Skeletal muscle satellite cell (primary cell): Measurements from ENCODE around the gene TCHH.

ENCODE experiments used
- H3K27me3 ChIP-seq: 2 replicates; pipeline ENCODE4 v1.7.0; 2013; ENCODE audit warnings: low read length; ENCODE audit not compliant: control insufficient read depth, insufficient read depth
- H3K36me3 ChIP-seq: 2 replicates; pipeline ENCODE4 v1.7.0; 2013; ENCODE audit warnings: mild to moderate bottlenecking, control low read depth, low read length; ENCODE audit not compliant: insufficient read depth
- H3K4me1 ChIP-seq: 2 replicates; pipeline ENCODE4 v1.7.0; 2013; ENCODE audit warnings: low read length; ENCODE audit not compliant: control insufficient read depth, insufficient read depth
- H3K4me2 ChIP-seq: 2 replicates; pipeline ENCODE4 v1.7.0; 2013; ENCODE audit warnings: mild to moderate bottlenecking, low read length
- H3K4me3 ChIP-seq: 2 replicates; pipeline ENCODE4 v1.7.0; 2013; ENCODE audit warnings: low read length
- H3K9ac ChIP-seq: 2 replicates; pipeline ENCODE4 v1.7.0; 2013; ENCODE audit warnings: mild to moderate bottlenecking, low read depth, low read length, moderate library complexity
- H3K9me3 ChIP-seq: replicated peaks from 2 replicates; pipeline ENCODE4 v1.7.0; 2013; ENCODE audit warnings: mild to moderate bottlenecking, control low read depth, low read length

Gene TCHH

GRCh38 chr1:152110860-152111514, 4.3 kb downstream of the TCHH start:
- peaks cover 81% of the 10 kb centered on the region for H3K27me3 ChIP-seq
- H3K4me3 ChIP-seq, result peak overlapping the region; percentile 69
- peaks cover 9% of the 10 kb centered on the region for H3K9me3 ChIP-seq
- H3K4me2 ChIP-seq, result peak overlapping the region; percentile 92
- peaks cover 49% of the 10 kb centered on the region for H3K4me1 ChIP-seq
- H3K36me3 ChIP-seq, result no peaks in the 10 kb centered on the region
- H3K9ac ChIP-seq, result no peak overlapping the region

DNA sequence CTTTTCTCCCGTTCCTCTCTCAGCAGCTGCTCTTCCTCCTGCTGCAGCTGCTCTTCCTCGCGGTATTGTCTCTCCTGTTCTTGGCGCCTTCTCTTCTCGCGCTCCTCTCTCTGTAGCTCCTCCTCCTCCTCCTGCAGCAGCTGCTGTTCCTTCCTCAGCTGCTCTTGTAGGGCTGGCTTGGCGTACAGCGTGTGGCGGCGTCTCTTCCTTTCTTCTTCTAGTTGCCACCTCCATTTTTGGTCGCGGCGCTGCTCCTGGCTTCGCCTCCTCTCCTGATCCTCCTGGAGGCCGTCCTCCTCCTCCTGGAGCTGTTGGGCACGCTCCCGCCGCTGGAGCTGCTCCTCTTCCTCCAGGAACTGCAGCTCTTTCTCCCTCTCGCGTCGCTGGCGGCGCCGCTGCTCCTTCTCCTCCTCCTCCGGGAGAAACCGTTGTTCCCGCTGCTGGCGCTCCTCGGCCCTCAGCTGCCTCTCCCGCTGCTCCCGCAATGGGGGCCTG, 4.8 kb downstream of the TCHH start:
- Histone ChIP-seq H3K27me3 (peaks cover 82% of the 10 kb centered on the region), H3K4me2 (peak overlapping the region; percentile 92), H3K4me3 (peak overlapping the region; percentile 69), H3K9ac (no peak overlapping the region), H3K4me1 (peaks cover 49% of the 10 kb centered on the region), H3K36me3 (no peaks in the 10 kb centered on the region), H3K9me3 (peaks cover 9% of the 10 kb centered on the region)

DNA sequence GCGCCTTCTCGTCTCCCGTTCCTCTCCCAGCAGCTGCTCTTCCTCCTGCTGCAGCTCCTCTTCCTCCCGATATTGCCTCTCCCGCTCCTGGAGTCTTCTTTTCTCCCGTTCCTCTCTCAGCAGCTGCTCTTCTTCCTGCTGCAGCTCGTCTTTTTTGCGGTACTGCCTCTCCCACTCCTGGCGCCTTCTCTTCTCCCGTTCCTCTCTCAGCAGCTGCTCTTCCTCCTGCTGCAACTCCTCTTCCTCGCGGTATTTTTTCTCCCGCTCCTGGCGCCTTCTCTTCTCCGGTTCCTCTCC, 5.3 kb downstream of the TCHH start:
- Histone ChIP-seq H3K9me3 (peaks cover 9% of the 10 kb centered on the region), H3K4me3 (peak overlapping the region; percentile 69), H3K36me3 (no peaks in the 10 kb centered on the region), H3K4me2 (peak overlapping the region; percentile 92), H3K4me1 (peaks cover 49% of the 10 kb centered on the region), H3K27me3 (peaks cover 80% of the 10 kb centered on the region), H3K9ac (no peak overlapping the region)

- H3K4me3 ChIP-seq, result peak overlapping the region; percentile 69
- peaks cover 74% of the 10 kb centered on the region for H3K27me3 ChIP-seq
- H3K9ac ChIP-seq, result no peak overlapping the region
- peak overlapping the region; percentile 92 for H3K4me2 ChIP-seq
- H3K36me3 ChIP-seq, result no peaks in the 10 kb centered on the region
- peaks cover 49% of the 10 kb centered on the region for H3K4me1 ChIP-seq
- H3K9me3 ChIP-seq, result peaks cover 9% of the 10 kb centered on the region
These were observed 5.8 kb downstream of the TCHH start for GRCh38 chr1:152109231-152109997.

DNA sequence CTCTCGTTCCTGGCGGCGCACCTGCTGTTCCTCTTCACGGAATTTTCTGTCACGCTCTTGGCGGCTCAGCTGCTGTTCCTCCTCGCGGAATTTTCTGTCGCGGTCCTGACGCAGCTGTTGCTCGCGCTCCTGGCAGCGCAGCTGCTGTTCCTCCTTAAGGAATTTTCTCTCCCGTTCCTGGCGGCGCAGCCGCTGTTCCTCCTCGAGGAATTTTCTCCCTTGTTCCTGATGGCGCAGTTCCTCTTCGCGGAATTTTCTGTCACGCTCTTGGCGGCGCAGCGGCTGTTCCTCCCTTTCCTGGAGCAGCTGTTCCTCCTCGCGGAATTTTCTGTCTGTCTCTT, 6.4 kb downstream of the TCHH start:
- Histone ChIP-seq H3K27me3 (peaks cover 73% of the 10 kb centered on the region), H3K4me1 (peaks cover 49% of the 10 kb centered on the region), H3K9me3 (peaks cover 9% of the 10 kb centered on the region), H3K36me3 (no peaks in the 10 kb centered on the region), H3K4me2 (peak overlapping the region; percentile 92), H3K9ac (no peak overlapping the region), H3K4me3 (peak overlapping the region; percentile 69)

GRCh38 chr1:152107984-152108881, 7.0 kb downstream of the TCHH start:
- peak overlapping the region; percentile 58 for H3K4me3 ChIP-seq
- H3K36me3 ChIP-seq, result no peaks in the 10 kb centered on the region
- H3K27me3 ChIP-seq, result peaks cover 67% of the 10 kb centered on the region
- H3K9me3 ChIP-seq, result peaks cover 9% of the 10 kb centered on the region
- peaks cover 49% of the 10 kb centered on the region for H3K4me1 ChIP-seq
- no peak overlapping the region for H3K9ac ChIP-seq
- H3K4me2 ChIP-seq, result peak overlapping the region; percentile 92

DNA sequence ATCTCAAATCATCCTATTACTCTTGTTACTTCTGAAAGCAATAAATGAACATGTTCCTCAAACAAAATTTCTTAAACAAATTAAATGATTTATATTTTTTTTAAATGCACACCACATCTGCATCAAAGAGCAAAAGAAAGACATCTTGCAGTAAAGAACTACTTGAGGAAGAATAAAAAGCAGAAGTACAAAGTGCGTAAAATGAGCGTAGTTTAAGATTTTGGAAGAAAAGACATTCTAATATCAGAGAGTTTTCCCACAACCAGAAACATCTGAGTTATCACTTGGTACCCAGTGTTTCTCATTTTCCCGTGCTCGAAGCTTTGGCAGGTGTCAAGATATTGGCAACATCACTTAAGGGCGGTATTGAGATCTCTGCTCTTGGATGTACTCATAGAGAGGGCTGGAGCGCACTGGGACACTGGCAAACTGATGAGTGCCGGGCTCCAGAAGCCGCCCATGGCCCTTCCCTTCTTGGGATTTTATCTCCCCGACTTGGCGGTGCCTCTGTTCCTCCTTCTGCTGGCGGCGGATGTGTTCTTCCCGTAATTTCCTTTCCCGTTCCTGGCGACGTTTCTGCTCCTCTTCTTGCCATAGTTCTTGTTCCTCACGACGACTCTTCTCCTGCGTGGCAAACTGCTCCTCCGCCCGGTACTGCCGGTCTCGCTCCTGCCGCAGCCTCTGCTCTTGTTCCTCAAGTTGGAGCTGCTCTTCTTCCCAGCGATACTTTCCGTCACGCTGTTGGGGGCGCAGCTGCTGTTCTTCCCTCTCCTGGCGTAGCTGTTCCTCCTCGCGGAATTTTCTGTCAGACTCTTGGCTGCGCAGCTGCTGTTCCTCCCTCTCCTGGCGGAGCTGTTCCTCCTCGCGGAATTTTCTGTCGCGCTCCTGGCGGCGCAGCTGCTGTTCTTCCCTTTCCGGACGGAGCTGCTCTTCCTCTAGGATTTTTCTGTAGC, 7.9 kb downstream of the TCHH start:
- peaks cover 63% of the 10 kb centered on the region for H3K27me3 ChIP-seq
- H3K4me3 ChIP-seq, result peak overlapping the region; percentile 58
- peaks cover 45% of the 10 kb centered on the region for H3K4me1 ChIP-seq
- H3K9ac ChIP-seq, result no peak overlapping the region
- H3K4me2 ChIP-seq, result peak overlapping the region; percentile 92
- H3K9me3 ChIP-seq, result peaks cover 9% of the 10 kb centered on the region
- no peaks in the 10 kb centered on the region for H3K36me3 ChIP-seq

DNA sequence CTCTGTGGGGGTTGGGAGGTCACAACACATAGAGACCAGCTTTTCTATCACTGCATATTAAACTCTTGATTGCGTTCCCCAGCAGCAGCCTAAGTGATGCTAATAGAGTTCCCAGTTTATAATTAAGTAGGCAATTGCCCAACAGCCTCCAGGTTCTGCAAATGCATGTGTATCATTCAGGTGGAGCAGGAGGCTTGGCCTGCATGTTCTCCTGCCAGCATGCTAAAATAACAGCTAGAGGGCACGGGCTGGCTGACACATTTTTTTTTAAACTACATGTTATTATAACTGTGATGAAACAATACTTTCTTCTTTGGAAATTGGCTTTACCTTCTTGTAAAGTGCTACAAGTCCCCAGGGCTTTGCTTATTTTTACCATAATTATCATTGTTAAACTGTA, 10.4 kb downstream of the TCHH start:
- Histone ChIP-seq H3K9me3 (peaks cover 9% of the 10 kb centered on the region), H3K4me1 (peaks cover 22% of the 10 kb centered on the region), H3K27me3 (peaks cover 51% of the 10 kb centered on the region), H3K36me3 (no peaks in the 10 kb centered on the region), H3K4me3 (no peak overlapping the region), H3K4me2 (no peak overlapping the region), H3K9ac (no peak overlapping the region)

- Histone ChIP-seq H3K4me1 (no peaks in the 10 kb centered on the region), H3K4me3 (no peak overlapping the region), H3K4me2 (no peak overlapping the region), H3K9ac (no peak overlapping the region), H3K9me3 (no peaks in the 10 kb centered on the region), H3K36me3 (no peaks in the 10 kb centered on the region), H3K27me3 (peaks cover 14% of the 10 kb centered on the region)
These were observed 18.3 kb downstream of the TCHH start for GRCh38 chr1:152096931-152097330.

GRCh38 chr1:152089014-152089674, 26.1 kb downstream of the TCHH start, which contains the start of gene TCHHL1:
TSS of gene TCHHL1 (minus strand) at chr1:152089064. CDS start at chr1:152088143, 921 bp downstream.
- H3K9ac ChIP-seq, result no peak within 1 kb of the TSS
- H3K4me2 ChIP-seq, result no peak within 1 kb of the TSS
- H3K4me1 ChIP-seq, result no peaks in the 10 kb centered on the region
- peaks cover 48% of the 10 kb centered on the region for H3K27me3 ChIP-seq
- H3K4me3 ChIP-seq, result no peak within 1 kb of the TSS
- H3K36me3 ChIP-seq, result no peaks in the 10 kb centered on the region
- H3K9me3 ChIP-seq, result no peaks in the 10 kb centered on the region
